ENCODE measurements around the gene CHMP1A. TPM values are rescaled to one million over a fixed set of nuclear protein-coding genes. Genes with fewer than 3 reads are reported as not detected.

The CHMP1A gene
- total RNA-seq, 1 donor from 2014 or later: 37.3 TPM

DNA sequence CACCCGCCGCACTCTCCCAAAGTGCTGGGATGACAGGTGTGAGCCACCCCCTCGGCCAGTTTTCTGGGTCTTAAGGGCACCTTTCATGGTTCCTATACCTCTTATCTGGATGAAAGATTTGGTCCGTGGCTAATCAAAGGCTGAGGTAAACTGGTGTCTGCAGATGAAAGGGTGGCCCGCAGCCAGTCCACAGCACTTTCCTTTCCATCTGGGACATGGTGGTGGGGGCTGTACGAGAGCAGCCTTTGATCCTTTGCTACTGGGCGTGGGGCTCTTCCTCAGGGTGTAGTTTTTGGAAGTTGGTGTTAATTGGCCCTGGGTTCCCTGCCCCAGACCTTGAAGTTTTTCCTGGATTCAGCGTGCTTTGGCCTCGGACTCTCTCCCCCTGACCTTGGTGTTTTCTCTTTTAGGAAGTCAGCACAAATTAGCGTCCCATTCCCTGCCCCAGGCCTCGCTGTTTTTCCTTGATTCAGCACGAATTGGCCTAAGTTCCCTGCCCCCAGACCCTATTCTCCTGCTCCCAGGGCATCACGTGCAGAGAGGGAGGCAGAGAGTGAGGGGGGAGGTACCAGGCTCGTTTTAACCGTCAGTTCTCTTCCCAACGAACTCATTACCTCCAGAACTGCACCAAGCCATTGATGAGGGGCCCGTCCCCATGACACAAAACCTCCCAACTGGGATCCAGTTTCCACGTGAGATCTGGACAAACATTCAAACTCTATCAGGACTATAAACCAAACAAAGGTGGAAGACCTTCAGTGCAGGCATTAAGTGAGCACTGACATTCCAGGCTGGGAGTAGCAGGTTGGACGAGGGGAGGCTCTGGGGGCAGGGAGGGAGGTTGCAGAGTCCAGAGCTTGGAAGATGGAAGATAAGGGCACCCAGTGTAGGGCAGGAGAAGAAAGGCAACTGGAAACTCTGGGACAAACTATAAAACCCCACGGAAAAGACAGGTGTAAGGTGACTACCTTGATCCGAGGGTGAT is 32.4 kb downstream of the CHMP1A start:
- TF ChIP-seq, protein P1, sequence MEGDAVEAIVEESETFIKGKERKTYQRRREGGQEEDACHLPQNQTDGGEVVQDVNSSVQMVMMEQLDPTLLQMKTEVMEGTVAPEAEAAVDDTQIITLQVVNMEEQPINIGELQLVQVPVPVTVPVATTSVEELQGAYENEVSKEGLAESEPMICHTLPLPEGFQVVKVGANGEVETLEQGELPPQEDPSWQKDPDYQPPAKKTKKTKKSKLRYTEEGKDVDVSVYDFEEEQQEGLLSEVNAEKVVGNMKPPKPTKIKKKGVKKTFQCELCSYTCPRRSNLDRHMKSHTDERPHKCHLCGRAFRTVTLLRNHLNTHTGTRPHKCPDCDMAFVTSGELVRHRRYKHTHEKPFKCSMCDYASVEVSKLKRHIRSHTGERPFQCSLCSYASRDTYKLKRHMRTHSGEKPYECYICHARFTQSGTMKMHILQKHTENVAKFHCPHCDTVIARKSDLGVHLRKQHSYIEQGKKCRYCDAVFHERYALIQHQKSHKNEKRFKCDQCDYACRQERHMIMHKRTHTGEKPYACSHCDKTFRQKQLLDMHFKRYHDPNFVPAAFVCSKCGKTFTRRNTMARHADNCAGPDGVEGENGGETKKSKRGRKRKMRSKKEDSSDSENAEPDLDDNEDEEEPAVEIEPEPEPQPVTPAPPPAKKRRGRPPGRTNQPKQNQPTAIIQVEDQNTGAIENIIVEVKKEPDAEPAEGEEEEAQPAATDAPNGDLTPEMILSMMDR (IDR thresholded peaks at IDR 0.05; ENCODE audit: borderline replicate concordance): no peak

DNA sequence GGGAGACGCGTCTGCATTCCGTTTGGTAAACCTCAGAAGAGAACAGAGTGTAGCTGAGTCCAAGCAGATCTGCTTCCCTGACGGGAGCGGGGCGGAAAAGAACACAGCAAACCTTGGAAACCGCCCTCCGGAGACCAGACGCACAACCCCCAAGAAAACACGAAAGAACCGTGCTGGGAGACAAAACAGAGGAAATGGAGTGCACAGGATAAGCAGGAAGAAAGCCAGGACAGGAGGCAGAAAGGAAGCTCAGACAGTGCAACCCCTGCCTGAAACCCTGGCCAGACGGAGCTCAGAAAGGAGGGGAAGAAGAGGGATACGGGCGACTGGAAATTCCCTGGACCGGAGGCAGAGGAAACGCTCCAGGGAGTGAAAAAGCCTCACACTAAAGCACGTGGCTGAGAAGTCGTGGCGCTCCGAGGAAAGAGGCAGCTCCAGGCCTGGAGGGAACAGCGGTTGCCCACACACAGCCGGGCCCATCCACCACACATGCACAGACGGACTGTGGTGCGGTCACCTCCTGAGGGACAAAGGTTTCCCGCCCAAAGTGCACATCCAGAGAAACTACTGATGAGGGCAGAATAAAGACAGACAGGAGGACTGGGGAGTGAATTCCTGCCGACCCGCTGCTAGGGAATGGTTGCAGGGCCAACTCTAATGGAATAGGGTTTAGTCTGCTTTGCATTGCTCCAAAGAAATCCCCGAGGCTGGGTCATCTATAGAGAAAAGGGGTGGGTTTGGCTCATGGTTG is 33.8 kb downstream of the CHMP1A start:
- no peak for DNase-seq
- Histone ChIP-seq H3K4me3 (no peak overlapping the region), H3K27ac (replicated peaks) (peak overlapping the region; percentile 32), H3K4me1 (peaks cover 7% of the 10 kb centered on the region), H3K9me3 (replicated peaks) (no peaks in the 10 kb centered on the region), H3K27me3 (ENCODE audit: low read depth) (peaks cover 67% of the 10 kb centered on the region), H3K36me3 (no peaks in the 10 kb centered on the region)
- intact Hi-C loops (cut with micrococcal nuclease): no loop called here
- TF ChIP-seq, protein P1 (IDR thresholded peaks at IDR 0.05; ENCODE audit: borderline replicate concordance): no peak

More for the DNA sequence above, 32.4 kb downstream of the CHMP1A start:
- Histone ChIP-seq H3K4me3 (no peak overlapping the region), H3K36me3 (no peaks in the 10 kb centered on the region), H3K4me1 (peaks cover 7% of the 10 kb centered on the region), H3K27ac (replicated peaks) (no peak overlapping the region), H3K9me3 (replicated peaks) (no peaks in the 10 kb centered on the region), H3K27me3 (ENCODE audit: low read depth) (peaks cover 62% of the 10 kb centered on the region)
- DNase-seq: no peak
- intact Hi-C loops (cut with micrococcal nuclease): no loop called here

DNA sequence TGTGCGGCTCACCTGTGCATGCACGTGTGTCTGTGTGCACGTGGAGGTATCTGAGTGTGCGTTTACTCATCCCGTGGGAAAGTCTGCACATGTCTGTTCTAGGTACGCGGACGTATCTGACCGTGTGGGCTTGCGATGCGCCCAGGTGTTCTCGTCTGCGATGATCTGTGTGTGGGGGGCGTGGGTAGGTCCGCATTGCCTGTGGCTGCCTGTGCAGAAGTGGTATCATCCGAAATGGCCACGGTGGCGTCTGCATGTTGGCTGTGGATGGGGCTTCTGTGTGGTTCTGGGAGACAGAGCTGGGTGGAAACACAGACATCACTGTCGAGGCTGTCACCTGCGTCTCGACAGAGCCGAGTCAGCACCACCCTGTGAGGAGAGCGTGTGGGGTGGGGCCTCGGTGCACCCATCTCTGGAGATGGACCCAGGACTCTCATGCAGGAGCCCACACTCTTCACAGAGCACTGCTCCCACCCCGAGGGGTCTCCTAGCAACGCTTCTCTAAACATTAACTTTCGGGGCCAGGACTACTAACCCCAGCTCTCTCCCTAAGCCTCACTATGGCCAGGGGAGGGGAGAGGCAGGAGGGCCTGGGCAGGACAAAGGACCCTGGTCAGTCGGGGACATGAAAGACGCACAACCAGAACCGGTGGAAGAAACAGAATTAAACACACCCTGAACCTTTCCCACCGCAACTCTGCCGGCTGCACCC is 35.7 kb downstream of the CHMP1A start:
- Histone ChIP-seq H3K9me3 (replicated peaks) (no peaks in the 10 kb centered on the region), H3K4me1 (peaks cover 10% of the 10 kb centered on the region), H3K27me3 (ENCODE audit: low read depth) (peaks cover 80% of the 10 kb centered on the region), H3K36me3 (no peaks in the 10 kb centered on the region), H3K27ac (replicated peaks) (no peak overlapping the region), H3K4me3 (no peak overlapping the region)
- intact Hi-C loops (cut with micrococcal nuclease): no loop called here
- DNase-seq: no peak
- TF ChIP-seq, protein P1 (IDR thresholded peaks at IDR 0.05; ENCODE audit: borderline replicate concordance): no peak

DNA sequence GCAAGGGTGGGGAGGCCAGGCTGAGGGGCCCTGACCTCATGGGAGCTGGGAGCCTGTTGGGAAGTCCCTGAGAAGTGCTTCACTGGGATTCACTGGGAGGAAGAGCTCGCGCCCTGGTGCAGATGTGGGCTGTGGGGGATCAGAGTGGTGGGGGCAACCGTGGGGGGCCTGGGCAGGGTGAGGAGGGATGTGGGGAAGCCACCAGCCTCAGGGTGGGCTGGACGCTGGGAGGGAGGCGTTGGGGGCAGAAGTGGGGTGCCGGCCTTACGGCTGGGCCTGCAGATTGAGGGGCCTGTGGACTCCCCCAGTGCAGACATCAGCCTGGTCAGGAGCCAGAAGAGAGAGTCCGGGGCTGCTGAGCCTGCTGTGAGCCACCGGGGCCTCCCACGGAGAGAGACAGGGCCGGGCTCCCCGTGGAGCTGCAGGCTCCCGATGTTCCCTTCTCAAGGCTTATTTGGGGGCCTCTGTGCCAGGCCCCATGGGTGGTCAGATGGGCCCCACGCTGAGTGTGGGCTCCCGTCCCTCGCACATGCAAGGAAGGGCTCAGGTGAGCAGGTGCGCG is 36.3 kb downstream of the CHMP1A start:
- Histone ChIP-seq H3K27me3 (ENCODE audit: low read depth) (peaks cover 75% of the 10 kb centered on the region), H3K4me1 (peaks cover 17% of the 10 kb centered on the region), H3K36me3 (no peaks in the 10 kb centered on the region), H3K27ac (replicated peaks) (no peak overlapping the region), H3K9me3 (replicated peaks) (no peaks in the 10 kb centered on the region), H3K4me3 (no peak overlapping the region)
- no peak for DNase-seq
- TF ChIP-seq, protein P1 (IDR thresholded peaks at IDR 0.05; ENCODE audit: borderline replicate concordance): no peak
- intact Hi-C loops (cut with micrococcal nuclease): no loop called here

DNA sequence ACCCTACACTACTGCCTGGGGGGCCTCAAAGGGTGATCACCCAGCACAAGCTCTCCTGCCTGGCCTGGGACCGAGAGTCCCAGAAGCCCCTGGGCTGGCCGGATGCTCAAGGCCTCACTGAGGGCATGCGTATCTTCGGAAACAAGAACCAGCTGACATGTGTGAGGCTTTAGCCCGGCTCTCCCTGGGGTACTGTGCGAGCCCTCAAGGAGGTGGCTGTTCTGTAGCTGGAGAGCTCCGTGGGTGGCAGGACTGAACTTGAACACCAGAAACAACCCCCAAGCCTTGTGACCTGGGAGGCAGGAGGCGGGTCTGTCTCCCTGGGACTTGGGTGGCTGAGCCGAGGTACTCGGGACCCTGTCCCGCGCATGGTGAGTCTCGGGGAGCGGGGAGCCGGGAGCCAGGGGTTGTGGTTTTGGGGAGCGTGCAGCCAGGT is 37.1 kb downstream of the CHMP1A start:
- TF ChIP-seq, protein P1 (IDR thresholded peaks at IDR 0.05; ENCODE audit: borderline replicate concordance): no peak
- H3K27ac ChIP-seq (replicated peaks): no peak overlapping the region
- intact Hi-C loops (cut with micrococcal nuclease): no loop called here
- H3K36me3 ChIP-seq: no peaks in the 10 kb centered on the region
- peaks cover 17% of the 10 kb centered on the region for H3K4me1 ChIP-seq
- H3K9me3 ChIP-seq (replicated peaks): no peaks in the 10 kb centered on the region
- no peak overlapping the region for H3K4me3 ChIP-seq
- DNase-seq: no peak
- peaks cover 74% of the 10 kb centered on the region for H3K27me3 ChIP-seq (ENCODE audit: low read depth)

Measured in left ventricle myocardium inferior (tissue), 1 donor.